GM19240 (cell line): ENCODE results near the gene CACTIN.
"Not testable (repeated sequence)": the region's sequence is repeated elsewhere in the genome, so short reads cannot be mapped to it uniquely, and the experiment has no call there.

Experiments used
- DNase-seq: peaks from one replicate; pipeline ENCODE4 v3.0.0; 2011; ENCODE audit warnings: low spot score; ENCODE audit not compliant: insufficient read length

Gene CACTIN

GRCh38 chr19:3572132-3572854, 54.3 kb downstream of the CACTIN start:
- DNase-seq, result peak; percentile 98

- no peak for DNase-seq
Measured at GRCh38 chr19:3570606-3571011, 56.0 kb downstream of the CACTIN start.

GRCh38 chr19:3570042-3570441, 56.5 kb downstream of the CACTIN start:
- DNase-seq, result not testable (repeated sequence)

GRCh38 chr19:3565139-3565538, 61.5 kb downstream of the CACTIN start:
- no peak for DNase-seq

GRCh38 chr19:3563709-3564524, 62.7 kb downstream of the CACTIN start:
- no peak for DNase-seq
